Measurements from ENCODE around the gene BICDL1.

DNA sequence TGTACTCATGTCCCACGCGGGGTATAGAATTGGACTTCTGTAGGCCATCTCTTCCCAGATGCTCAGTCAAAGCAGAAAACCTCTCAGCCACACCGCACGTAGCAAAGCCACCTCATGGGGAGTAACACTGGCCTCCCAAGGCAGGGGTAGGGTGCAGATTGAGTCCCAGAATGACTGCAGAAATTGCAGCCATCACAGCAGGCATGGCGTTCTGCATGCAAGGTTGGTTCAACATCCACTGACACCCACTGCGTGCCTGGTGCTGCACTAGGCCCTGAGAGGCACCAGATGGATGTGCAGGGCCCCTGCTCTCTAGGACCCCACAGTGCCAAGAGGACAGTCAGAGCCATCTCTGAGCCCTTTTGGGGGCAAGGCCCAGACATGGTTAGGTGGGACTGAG, 87.6 kb downstream of the BICDL1 start:
- no peak for TF ChIP-seq POLR2A (IDR thresholded peaks at IDR 0.05; ENCODE audit: borderline replicate concordance, extremely low read depth, insufficient read depth, insufficient read length)
- TF ChIP-seq, protein P1, sequence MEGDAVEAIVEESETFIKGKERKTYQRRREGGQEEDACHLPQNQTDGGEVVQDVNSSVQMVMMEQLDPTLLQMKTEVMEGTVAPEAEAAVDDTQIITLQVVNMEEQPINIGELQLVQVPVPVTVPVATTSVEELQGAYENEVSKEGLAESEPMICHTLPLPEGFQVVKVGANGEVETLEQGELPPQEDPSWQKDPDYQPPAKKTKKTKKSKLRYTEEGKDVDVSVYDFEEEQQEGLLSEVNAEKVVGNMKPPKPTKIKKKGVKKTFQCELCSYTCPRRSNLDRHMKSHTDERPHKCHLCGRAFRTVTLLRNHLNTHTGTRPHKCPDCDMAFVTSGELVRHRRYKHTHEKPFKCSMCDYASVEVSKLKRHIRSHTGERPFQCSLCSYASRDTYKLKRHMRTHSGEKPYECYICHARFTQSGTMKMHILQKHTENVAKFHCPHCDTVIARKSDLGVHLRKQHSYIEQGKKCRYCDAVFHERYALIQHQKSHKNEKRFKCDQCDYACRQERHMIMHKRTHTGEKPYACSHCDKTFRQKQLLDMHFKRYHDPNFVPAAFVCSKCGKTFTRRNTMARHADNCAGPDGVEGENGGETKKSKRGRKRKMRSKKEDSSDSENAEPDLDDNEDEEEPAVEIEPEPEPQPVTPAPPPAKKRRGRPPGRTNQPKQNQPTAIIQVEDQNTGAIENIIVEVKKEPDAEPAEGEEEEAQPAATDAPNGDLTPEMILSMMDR (IDR thresholded peaks at IDR 0.05 in 2 of 3, conservative IDR thresholded peaks at IDR 0.05 in 1 of 3; ENCODE audit: borderline replicate concordance in 1 of 3, insufficient read depth in 1 of 3, low read depth in 2 of 3, low read length in 2 of 3): no peak
